Measurements from ENCODE around the gene UBQLN2.

DNA sequence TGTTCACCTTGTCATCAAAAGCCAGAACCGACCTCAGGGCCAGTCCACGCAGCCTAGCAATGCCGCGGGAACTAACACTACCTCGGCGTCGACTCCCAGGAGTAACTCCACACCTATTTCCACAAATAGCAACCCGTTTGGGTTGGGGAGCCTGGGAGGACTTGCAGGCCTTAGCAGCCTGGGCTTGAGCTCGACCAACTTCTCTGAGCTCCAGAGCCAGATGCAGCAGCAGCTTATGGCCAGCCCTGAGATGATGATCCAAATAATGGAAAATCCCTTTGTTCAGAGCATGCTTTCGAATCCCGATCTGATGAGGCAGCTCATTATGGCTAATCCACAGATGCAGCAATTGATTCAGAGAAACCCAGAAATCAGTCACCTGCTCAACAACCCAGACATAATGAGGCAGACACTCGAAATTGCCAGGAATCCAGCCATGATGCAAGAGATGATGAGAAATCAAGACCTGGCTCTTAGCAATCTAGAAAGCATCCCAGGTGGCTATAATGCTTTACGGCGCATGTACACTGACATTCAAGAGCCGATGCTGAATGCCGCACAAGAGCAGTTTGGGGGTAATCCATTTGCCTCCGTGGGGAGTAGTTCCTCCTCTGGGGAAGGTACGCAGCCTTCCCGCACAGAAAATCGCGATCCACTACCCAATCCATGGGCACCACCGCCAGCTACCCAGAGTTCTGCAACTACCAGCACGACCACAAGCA, 898 bp downstream of the UBQLN2 start:
- TF ChIP-seq RAD21 (IDR thresholded peaks at IDR 0.05 in 1 of 2, conservative IDR thresholded peaks at IDR 0.05 in 1 of 2; ENCODE audit: low read depth in 2 of 2, low read length in 2 of 2) (no peak), SIX5 (IDR thresholded peaks at IDR 0.05; ENCODE audit: low read depth, low read length) (no peak), ZNF274 (IDR thresholded peaks at IDR 0.05; ENCODE audit: borderline replicate concordance, extremely low read depth, low read length) (no peak), POLR2A (IDR thresholded peaks at IDR 0.05; ENCODE audit: control extremely low read depth in 1 of 2, low read depth in 2 of 2, low read length in 2 of 2) (no peak), CREB1 (IDR thresholded peaks at IDR 0.05) (no peak), HDAC6 (IDR thresholded peaks at IDR 0.05; ENCODE audit: low read depth, low read length) (no peak), BACH1 (IDR thresholded peaks at IDR 0.05; ENCODE audit: low read length) (no peak), POLR2AphosphoS5 (IDR thresholded peaks at IDR 0.05; ENCODE audit: low read depth, low read length) (no peak), SP1 (IDR thresholded peaks at IDR 0.05; ENCODE audit: low read depth, low read length) (no peak)
- TF ChIP-seq, protein P1, sequence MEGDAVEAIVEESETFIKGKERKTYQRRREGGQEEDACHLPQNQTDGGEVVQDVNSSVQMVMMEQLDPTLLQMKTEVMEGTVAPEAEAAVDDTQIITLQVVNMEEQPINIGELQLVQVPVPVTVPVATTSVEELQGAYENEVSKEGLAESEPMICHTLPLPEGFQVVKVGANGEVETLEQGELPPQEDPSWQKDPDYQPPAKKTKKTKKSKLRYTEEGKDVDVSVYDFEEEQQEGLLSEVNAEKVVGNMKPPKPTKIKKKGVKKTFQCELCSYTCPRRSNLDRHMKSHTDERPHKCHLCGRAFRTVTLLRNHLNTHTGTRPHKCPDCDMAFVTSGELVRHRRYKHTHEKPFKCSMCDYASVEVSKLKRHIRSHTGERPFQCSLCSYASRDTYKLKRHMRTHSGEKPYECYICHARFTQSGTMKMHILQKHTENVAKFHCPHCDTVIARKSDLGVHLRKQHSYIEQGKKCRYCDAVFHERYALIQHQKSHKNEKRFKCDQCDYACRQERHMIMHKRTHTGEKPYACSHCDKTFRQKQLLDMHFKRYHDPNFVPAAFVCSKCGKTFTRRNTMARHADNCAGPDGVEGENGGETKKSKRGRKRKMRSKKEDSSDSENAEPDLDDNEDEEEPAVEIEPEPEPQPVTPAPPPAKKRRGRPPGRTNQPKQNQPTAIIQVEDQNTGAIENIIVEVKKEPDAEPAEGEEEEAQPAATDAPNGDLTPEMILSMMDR (IDR thresholded peaks at IDR 0.05; ENCODE audit: control extremely low read depth in 1 of 3, insufficient read depth in 1 of 3, low read depth in 1 of 3, low read length in 3 of 3), result no peak
- TF ChIP-seq, protein P2, sequence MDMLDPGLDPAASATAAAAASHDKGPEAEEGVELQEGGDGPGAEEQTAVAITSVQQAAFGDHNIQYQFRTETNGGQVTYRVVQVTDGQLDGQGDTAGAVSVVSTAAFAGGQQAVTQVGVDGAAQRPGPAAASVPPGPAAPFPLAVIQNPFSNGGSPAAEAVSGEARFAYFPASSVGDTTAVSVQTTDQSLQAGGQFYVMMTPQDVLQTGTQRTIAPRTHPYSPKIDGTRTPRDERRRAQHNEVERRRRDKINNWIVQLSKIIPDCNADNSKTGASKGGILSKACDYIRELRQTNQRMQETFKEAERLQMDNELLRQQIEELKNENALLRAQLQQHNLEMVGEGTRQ (IDR thresholded peaks at IDR 0.05; ENCODE audit: low read length), result no peak
- TF ChIP-seq, protein P3, sequence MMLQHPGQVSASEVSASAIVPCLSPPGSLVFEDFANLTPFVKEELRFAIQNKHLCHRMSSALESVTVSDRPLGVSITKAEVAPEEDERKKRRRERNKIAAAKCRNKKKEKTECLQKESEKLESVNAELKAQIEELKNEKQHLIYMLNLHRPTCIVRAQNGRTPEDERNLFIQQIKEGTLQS (IDR thresholded peaks at IDR 0.05; ENCODE audit: insufficient read depth, low read depth, low read length), result no peak

Measured in H1 (cell line).